Measurements from ENCODE around the gene EYS.

Gene EYS

DNA sequence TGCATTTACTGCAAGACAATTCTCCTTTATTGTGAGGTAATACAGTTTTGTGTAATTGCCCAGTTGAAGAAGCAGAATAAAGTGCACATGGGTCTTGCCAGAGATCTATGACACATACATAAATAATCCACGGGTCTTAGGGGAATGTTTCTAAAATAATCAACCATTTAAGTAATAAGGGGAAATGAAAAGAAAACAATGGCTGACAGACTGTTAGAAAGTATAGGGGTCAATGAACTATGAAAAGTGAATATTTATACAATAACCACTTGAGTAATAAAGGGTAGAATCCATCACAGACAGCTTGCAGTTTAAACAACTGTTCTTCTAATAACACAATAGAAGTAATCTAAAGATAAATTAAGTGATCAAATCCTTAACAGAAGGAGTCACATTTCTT lies 477.2 kb downstream of the EYS start:
- no peaks in the 10 kb centered on the region for H3F3A ChIP-seq (ENCODE audit: insufficient read depth, low read length)
- H3K36me3 ChIP-seq (replicated peaks; ENCODE audit: insufficient read depth, low read length) = no peaks in the 10 kb centered on the region
- no peak overlapping the region for H3K27ac ChIP-seq (ENCODE audit: low read length)
- DNase-seq = no peak
- H3K9ac ChIP-seq (ENCODE audit: low read length) = no peak overlapping the region
- H3K79me2 ChIP-seq (ENCODE audit: low read length) = no peaks in the 10 kb centered on the region
- H3K4me1 ChIP-seq (ENCODE audit: low read length) = no peaks in the 10 kb centered on the region
- no peak overlapping the region for H3K4me3 ChIP-seq (ENCODE audit: low read length)
- no peaks in the 10 kb centered on the region for H3K9me3 ChIP-seq (replicated peaks; ENCODE audit: insufficient read depth, low read length)
- no peaks in the 10 kb centered on the region for H4K20me1 ChIP-seq (ENCODE audit: insufficient read depth, low read length)
- TF ChIP-seq CTCF (IDR thresholded peaks at IDR 0.05; ENCODE audit: low read length) (no peak), EZH2 (optimal IDR thresholded peaks at IDR 0.05; ENCODE audit: low read depth, low read length) (no peak), EZH2phosphoT487 (IDR thresholded peaks at IDR 0.05; ENCODE audit: low read length) (no peak)
- H3K9me2 ChIP-seq (replicated peaks; ENCODE audit: insufficient read depth, low read length) = no peaks in the 10 kb centered on the region
- H3K4me2 ChIP-seq (ENCODE audit: low read depth, low read length) = no peak overlapping the region
- H2AFZ ChIP-seq (ENCODE audit: low read length) = no peak overlapping the region
- no peaks in the 10 kb centered on the region for H3K27me3 ChIP-seq (replicated peaks; ENCODE audit: insufficient read depth, low read length)

DNA sequence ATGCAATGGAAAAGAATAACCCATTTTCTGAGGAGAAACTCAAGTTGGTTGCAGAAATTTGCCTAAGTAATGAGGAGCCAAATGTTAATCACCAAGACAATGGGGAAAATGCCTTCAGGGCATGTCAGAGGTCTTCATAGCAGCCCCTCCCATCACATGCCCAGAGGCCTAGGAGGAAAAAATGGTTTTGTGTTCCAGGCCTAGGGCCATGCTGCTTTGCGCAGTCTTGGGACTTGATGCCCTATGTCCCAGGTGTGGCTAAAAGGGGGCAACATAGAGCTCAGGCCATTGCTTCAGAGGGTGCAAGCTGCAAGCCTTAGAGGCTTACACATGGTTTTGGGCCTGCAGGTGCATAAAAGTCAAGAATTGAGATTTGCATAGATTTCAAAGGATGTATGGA lies 485.9 kb downstream of the EYS start:
- Histone ChIP-seq H3K9me2 (replicated peaks; ENCODE audit: insufficient read depth, low read length) (no peaks in the 10 kb centered on the region), H3K27me3 (replicated peaks; ENCODE audit: insufficient read depth, low read length) (no peaks in the 10 kb centered on the region), H3K9me3 (replicated peaks; ENCODE audit: insufficient read depth, low read length) (no peaks in the 10 kb centered on the region)

DNA sequence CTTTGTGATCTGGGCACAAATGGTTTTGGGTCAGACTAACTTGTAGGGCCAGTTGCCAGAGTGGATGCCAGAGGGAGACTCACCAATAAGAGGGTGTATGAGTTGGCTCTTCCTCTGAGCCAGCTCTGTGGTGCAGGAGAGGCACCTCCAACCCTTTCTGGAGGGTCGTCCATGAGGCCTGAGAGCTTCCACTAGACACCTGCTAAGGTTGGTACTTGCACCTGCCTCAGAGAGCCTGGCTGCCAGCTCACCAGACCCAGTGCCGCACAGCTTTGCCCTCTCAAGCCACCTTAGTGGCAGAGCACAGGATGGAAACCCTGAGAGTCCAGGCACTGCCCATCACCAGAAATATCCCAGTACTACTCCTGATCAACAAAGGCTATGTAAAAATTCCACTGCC lies 504.3 kb downstream of the EYS start:
- Histone ChIP-seq H3K4me2 (ENCODE audit: low read depth, low read length) (no peak overlapping the region), H3K27ac (ENCODE audit: low read length) (no peak overlapping the region), H4K20me1 (ENCODE audit: insufficient read depth, low read length) (no peaks in the 10 kb centered on the region), H3K9me2 (replicated peaks; ENCODE audit: insufficient read depth, low read length) (no peaks in the 10 kb centered on the region), H3K27me3 (replicated peaks; ENCODE audit: insufficient read depth, low read length) (no peaks in the 10 kb centered on the region), H3K4me1 (ENCODE audit: low read length) (no peaks in the 10 kb centered on the region), H3K36me3 (replicated peaks; ENCODE audit: insufficient read depth, low read length) (no peaks in the 10 kb centered on the region), H2AFZ (ENCODE audit: low read length) (no peak overlapping the region), H3F3A (ENCODE audit: insufficient read depth, low read length) (no peaks in the 10 kb centered on the region), H3K9me3 (replicated peaks; ENCODE audit: insufficient read depth, low read length) (no peaks in the 10 kb centered on the region), H3K79me2 (ENCODE audit: low read length) (no peaks in the 10 kb centered on the region), H3K4me3 (ENCODE audit: low read length) (no peak overlapping the region), H3K9ac (ENCODE audit: low read length) (no peak overlapping the region)
- no peak for DNase-seq
- TF ChIP-seq EZH2phosphoT487 (IDR thresholded peaks at IDR 0.05; ENCODE audit: low read length) (no peak), EZH2 (optimal IDR thresholded peaks at IDR 0.05; ENCODE audit: low read depth, low read length) (no peak), CTCF (IDR thresholded peaks at IDR 0.05; ENCODE audit: low read length) (no peak)

More for the DNA sequence above, 485.9 kb downstream of the EYS start:
- Histone ChIP-seq H3K27ac (ENCODE audit: low read length) (no peak overlapping the region), H3K4me1 (ENCODE audit: low read length) (no peaks in the 10 kb centered on the region), H3K4me2 (ENCODE audit: low read depth, low read length) (no peak overlapping the region), H4K20me1 (ENCODE audit: insufficient read depth, low read length) (no peaks in the 10 kb centered on the region), H2AFZ (ENCODE audit: low read length) (no peak overlapping the region), H3F3A (ENCODE audit: insufficient read depth, low read length) (no peaks in the 10 kb centered on the region), H3K9ac (ENCODE audit: low read length) (no peak overlapping the region), H3K79me2 (ENCODE audit: low read length) (no peaks in the 10 kb centered on the region), H3K4me3 (ENCODE audit: low read length) (no peak overlapping the region), H3K36me3 (replicated peaks; ENCODE audit: insufficient read depth, low read length) (no peaks in the 10 kb centered on the region)
- no peak for DNase-seq
- TF ChIP-seq EZH2 (optimal IDR thresholded peaks at IDR 0.05; ENCODE audit: low read depth, low read length) = no peak
- no peak for TF ChIP-seq CTCF (IDR thresholded peaks at IDR 0.05; ENCODE audit: low read length)
- no peak for TF ChIP-seq EZH2phosphoT487 (IDR thresholded peaks at IDR 0.05; ENCODE audit: low read length)

Data from MM.1S (cell line).